ENCODE results near the gene CARMIL3.

CARMIL3 gene

GRCh38 chr14:24117179-24117578 lies 65.4 kb downstream of the CARMIL3 start:
- DNase-seq, result no peak
- Histone ChIP-seq H3K9me3 (no peaks in the 10 kb centered on the region), H3K27ac (no peak overlapping the region), H3K4me3 (no peak overlapping the region), H3K27me3 (no peaks in the 10 kb centered on the region), H3K36me3 (peaks cover 49 to 58% (median 53%) of the 10 kb centered on the region in 3 donors), H3K4me1 (peaks cover 0 to 26% (median 17%) of the 10 kb centered on the region in 4 donors)
- intact Hi-C loops (cut with DNase I; ENCODE audit: low total_unique reads), result no loop called here
- no peak for TF ChIP-seq CTCF (IDR thresholded peaks at IDR 0.05)
